ENCODE data around the gene MED9. TPM values are rescaled to one million over a fixed set of nuclear protein-coding genes. Genes with fewer than 3 reads are reported as not detected.

The MED9 gene
- total RNA-seq, 4 donors from 2014 or later: 8.3 to 14.4 (median 11.4) TPM

DNA sequence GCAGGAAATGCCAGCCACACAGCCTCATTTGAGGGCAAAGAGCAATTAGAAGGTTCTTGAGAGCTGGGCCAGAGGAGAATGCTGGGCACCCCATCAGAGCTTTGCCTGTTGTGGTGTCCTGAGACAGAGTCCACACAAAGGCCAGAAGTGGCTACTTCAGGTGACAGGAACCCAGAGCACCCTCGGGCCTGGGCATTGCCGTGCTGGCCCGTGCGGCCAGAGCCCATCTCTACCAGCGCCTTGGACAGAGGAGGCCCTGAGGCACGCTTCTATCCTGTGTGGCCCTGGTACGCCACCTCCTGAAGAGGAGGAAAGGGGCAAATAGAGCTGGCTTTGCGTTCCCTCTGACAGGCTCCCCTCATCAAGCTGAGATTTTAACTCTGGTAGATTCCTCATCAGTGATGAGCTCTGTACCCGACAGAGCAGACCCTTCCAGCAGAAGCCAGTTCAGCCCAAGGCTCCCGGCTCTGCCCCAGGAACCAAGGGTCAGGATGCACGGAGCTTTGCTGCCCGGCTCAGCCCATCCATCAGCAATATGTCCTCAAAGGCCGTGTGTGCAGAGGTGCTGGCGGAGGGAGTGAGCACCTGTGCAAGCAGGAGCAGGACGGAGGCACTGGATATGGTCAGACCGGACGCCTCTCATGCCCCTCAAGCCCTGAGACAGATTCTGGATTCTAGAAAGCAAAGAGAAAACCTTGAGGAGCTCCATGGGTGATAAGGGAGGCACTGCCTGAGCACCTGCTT is 22.8 kb downstream of the MED9 start:
- 80% methylated on average over 2 of the region's 17 CpGs for WGBS
- intact Hi-C loops (cut with DNase I): loop anchor here (5.0 to 10.0 kb wide), 2 partner anchors 143 to 145 kb away; no protein-coding TSS in a partner anchor
- Histone ChIP-seq H3K4me3 (no peak overlapping the region), H3K9me3 (no peaks in the 10 kb centered on the region), H3K36me3 (no peaks in the 10 kb centered on the region), H3K4me1 (peaks cover 21 to 27% (median 25%) of the 10 kb centered on the region in 4 donors), H3K27ac (replicated peaks in 1 of 4) (no peak overlapping the region), H3K27me3 (no peaks in the 10 kb centered on the region)
- DNase-seq (ENCODE audit: extremely low spot score): no peak
- TF ChIP-seq POLR2A (IDR thresholded peaks at IDR 0.05; ENCODE audit: low read depth) (no peak), EP300 (IDR thresholded peaks at IDR 0.05) (no peak), POLR2AphosphoS5 (IDR thresholded peaks at IDR 0.05) (no peak)
- TF ChIP-seq, protein P1, sequence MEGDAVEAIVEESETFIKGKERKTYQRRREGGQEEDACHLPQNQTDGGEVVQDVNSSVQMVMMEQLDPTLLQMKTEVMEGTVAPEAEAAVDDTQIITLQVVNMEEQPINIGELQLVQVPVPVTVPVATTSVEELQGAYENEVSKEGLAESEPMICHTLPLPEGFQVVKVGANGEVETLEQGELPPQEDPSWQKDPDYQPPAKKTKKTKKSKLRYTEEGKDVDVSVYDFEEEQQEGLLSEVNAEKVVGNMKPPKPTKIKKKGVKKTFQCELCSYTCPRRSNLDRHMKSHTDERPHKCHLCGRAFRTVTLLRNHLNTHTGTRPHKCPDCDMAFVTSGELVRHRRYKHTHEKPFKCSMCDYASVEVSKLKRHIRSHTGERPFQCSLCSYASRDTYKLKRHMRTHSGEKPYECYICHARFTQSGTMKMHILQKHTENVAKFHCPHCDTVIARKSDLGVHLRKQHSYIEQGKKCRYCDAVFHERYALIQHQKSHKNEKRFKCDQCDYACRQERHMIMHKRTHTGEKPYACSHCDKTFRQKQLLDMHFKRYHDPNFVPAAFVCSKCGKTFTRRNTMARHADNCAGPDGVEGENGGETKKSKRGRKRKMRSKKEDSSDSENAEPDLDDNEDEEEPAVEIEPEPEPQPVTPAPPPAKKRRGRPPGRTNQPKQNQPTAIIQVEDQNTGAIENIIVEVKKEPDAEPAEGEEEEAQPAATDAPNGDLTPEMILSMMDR (IDR thresholded peaks at IDR 0.05): no peak

GRCh38 chr17:17500999-17501605 is 24.3 kb downstream of the MED9 start:
- intact Hi-C loops (cut with DNase I): loop anchor here (5.0 kb wide), 1 partner anchor 141 kb away; no protein-coding TSS in a partner anchor
- Histone ChIP-seq H3K27ac (replicated peaks in 1 of 4) (no peak overlapping the region), H3K4me3 (no peak overlapping the region), H3K36me3 (no peaks in the 10 kb centered on the region), H3K4me1 (peaks cover 8 to 12% (median 10%) of the 10 kb centered on the region in 4 donors), H3K27me3 (no peaks in the 10 kb centered on the region), H3K9me3 (no peaks in the 10 kb centered on the region)
- WGBS: 43% methylated on average over 14 of the region's 14 CpGs
- TF ChIP-seq, protein P1 (IDR thresholded peaks at IDR 0.05): no peak
- no peak for TF ChIP-seq POLR2A (IDR thresholded peaks at IDR 0.05; ENCODE audit: low read depth)
- TF ChIP-seq POLR2AphosphoS5 (IDR thresholded peaks at IDR 0.05): no peak
- TF ChIP-seq EP300 (IDR thresholded peaks at IDR 0.05): no peak
- no peak for DNase-seq (ENCODE audit: extremely low spot score)

DNA sequence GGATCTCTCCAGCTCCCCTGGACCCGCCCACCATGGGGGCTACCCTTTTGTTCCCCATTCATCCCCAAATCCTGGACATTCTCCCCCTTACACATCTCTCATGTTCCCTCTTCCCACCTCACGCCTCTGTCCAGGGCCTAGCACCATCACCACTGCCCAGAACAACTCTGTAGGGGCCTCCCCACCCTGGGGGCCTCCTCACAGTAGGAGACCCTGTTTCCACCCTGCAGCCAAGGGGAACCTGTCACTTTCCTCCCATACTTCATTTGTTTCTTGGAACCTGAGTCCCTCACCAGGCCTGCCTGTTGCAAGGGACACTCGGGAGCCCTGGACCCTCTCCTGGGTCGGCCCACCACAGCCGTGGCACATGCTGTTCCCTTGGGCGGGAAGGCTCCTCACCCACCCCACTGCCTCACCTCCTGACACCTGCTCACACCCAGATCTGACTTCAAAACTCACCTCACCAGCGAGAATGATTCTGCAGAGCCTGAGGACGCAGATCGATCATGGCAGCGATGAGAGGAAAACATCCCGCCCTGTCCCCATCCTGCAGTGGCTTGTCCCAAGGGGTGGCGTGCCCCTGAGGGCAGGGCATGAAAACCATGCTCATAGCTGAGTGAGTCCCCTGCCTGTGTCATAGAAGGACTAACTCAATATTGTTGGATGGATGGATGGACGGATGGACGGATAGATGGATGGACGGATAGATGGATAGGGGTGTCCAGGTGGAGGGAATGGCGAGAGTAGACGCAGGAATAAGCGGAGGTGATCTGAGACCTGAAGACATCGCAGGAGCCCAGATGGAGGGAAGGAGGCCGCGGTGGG is 26.2 kb downstream of the MED9 start:
- no peaks in the 10 kb centered on the region for H3K27me3 ChIP-seq
- intact Hi-C loops (cut with DNase I): loop anchor here (5.0 kb wide), 1 partner anchor 139 kb away; no protein-coding TSS in a partner anchor
- peaks cover 0 to under 1% (median 0%) of the 10 kb centered on the region in 4 donors for H3K36me3 ChIP-seq
- H3K9me3 ChIP-seq: no peaks in the 10 kb centered on the region
- no peak overlapping the region for H3K27ac ChIP-seq (replicated peaks in 1 of 4)
- peaks cover 0 to 4% (median 0%) of the 10 kb centered on the region in 4 donors for H3K4me1 ChIP-seq
- H3K4me3 ChIP-seq: no peak overlapping the region
- no peak for DNase-seq (ENCODE audit: extremely low spot score)
- WGBS: 91% methylated on average over 21 of the region's 21 CpGs
- no peak for TF ChIP-seq POLR2A (IDR thresholded peaks at IDR 0.05; ENCODE audit: low read depth)
- TF ChIP-seq, protein P1 (IDR thresholded peaks at IDR 0.05): no peak
- TF ChIP-seq EP300 (IDR thresholded peaks at IDR 0.05): no peak
- TF ChIP-seq POLR2AphosphoS5 (IDR thresholded peaks at IDR 0.05): no peak

DNA sequence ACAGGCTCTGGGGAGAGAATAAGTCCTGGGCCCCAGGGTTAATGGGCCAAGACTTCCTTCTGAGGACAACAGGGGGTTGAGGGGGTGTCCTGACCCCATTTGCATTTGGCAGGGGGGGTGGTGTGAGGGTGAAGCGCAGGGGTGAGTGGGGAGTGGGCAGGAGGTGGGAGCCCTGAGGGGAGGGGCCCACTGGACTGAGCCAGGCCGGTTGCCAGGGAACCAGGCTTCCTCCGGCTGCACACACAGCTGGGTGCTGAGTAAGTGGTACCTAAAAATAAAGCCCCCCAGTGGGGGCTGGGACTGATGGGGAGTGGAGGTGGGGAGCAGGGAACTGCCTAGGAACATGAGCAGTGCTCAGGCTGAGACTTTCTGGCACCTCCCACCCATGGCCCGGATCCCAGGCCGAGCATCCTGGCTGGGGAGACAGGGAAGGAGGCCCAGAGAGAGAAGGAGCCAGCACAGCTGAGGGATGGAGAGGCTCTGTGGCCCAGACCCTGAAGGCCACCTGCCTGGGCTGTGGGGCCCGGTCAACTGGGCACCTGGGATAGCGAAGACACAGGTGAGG is 26.8 kb downstream of the MED9 start:
- Histone ChIP-seq H3K9me3 (no peaks in the 10 kb centered on the region), H3K4me3 (no peak overlapping the region), H3K27ac (replicated peaks in 1 of 4) (no peak overlapping the region), H3K36me3 (peaks cover 0 to 4% (median under 1%) of the 10 kb centered on the region in 4 donors), H3K27me3 (no peaks in the 10 kb centered on the region), H3K4me1 (peaks cover 0 to 4% (median 0%) of the 10 kb centered on the region in 4 donors)
- TF ChIP-seq POLR2A (IDR thresholded peaks at IDR 0.05; ENCODE audit: low read depth): no peak
- TF ChIP-seq POLR2AphosphoS5 (IDR thresholded peaks at IDR 0.05): no peak
- TF ChIP-seq, protein P1 (IDR thresholded peaks at IDR 0.05): no peak
- TF ChIP-seq EP300 (IDR thresholded peaks at IDR 0.05): no peak
- 57% methylated on average over 7 of the region's 7 CpGs for WGBS
- intact Hi-C loops (cut with DNase I): loop anchor here (5.0 kb wide), 1 partner anchor 139 kb away; no protein-coding TSS in a partner anchor
- DNase-seq (ENCODE audit: extremely low spot score): no peak

All from esophagus muscularis mucosa (tissue), 4 donors.